Caco-2 (cell line): ENCODE data around the gene DIS3L2. TPM values are rescaled to one million over a fixed set of nuclear protein-coding genes. Genes with fewer than 3 reads are reported as not detected.

ENCODE experiments used
- BruUV-seq: library from RNA; stranded (reverse); fragments of 400-500 nt; replicated peaks from 2 replicates; lab custom pipeline; 2021; lab: Mats Ljungman, UMichigan
- CTCF ChIA-PET: fragments of 300-600 bp; sonication (Branson Sonifier 250); formaldehyde crosslinking; loops from one replicate; lab custom pipeline; 2022; ENCODE audit warnings: antibody characterized with exemption; lab: Charles Lee
- POLR2A ChIA-PET: fragments of 300-600 bp; sonication (Branson Sonifier 250); formaldehyde crosslinking; loops from one replicate; lab custom pipeline; 2022; ENCODE audit warnings: antibody characterized with exemption; lab: Charles Lee
- DNase-seq, 2 experiments: peaks; one replicate each; pipeline versions ENCODE4 v3.0.0 to v3.0.0-alpha.2; 2020 to 2022
- H3K27me3 ChIP-seq: replicated peaks from 2 replicates; pipeline ENCODE4 v1.6.0; 2011; ENCODE audit warnings: low read length; ENCODE audit not compliant: control insufficient read depth, insufficient read depth
- H3K36me3 ChIP-seq: 2 replicates; pipeline ENCODE4 v1.5.1; 2011; ENCODE audit warnings: low read length; ENCODE audit not compliant: control insufficient read depth, insufficient read depth
- H3K4me1 ChIP-seq: fragments of 250-450 bp; sonication (Bioruptor Pico); 2 replicates; pipeline ENCODE4 v1.5.1; 2020; ENCODE audit warnings: mild to moderate bottlenecking
- H3K4me3 ChIP-seq: 2 replicates; pipeline ENCODE4 v1.5.1; 2011; ENCODE audit warnings: low read depth, mild to moderate bottlenecking, control low read depth, low read length
- H3K9me3 ChIP-seq: fragments of 250-450 bp; sonication (Bioruptor Pico); 2 replicates; pipeline ENCODE4 v1.5.1; 2020; ENCODE audit warnings: mild to moderate bottlenecking, moderate library complexity
- H3K27ac Mint-ChIP-seq: one replicate; pipeline ENCODE4 v1.8.0; 2022; ENCODE audit warnings: mixed read lengths; ENCODE audit not compliant: unreplicated experiment
- H3K27me3 Mint-ChIP-seq: one replicate; pipeline ENCODE4 v1.8.0; 2022; ENCODE audit warnings: mixed read lengths; ENCODE audit not compliant: insufficient read depth, unreplicated experiment
- H3K36me3 Mint-ChIP-seq: one replicate; pipeline ENCODE4 v1.8.0; 2022; ENCODE audit warnings: mild to moderate bottlenecking, mixed read lengths; ENCODE audit not compliant: insufficient read depth, unreplicated experiment
- H3K4me1 Mint-ChIP-seq: one replicate; pipeline ENCODE4 v1.8.0; 2022; ENCODE audit warnings: low read depth, mixed read lengths; ENCODE audit not compliant: unreplicated experiment
- H3K4me3 Mint-ChIP-seq: one replicate; pipeline ENCODE4 v1.8.0; 2022; ENCODE audit warnings: mild to moderate bottlenecking, moderate library complexity, mixed read lengths; ENCODE audit not compliant: unreplicated experiment
- H3K9me3 Mint-ChIP-seq: one replicate; pipeline ENCODE4 v1.8.0; 2022; ENCODE audit warnings: mixed read lengths; ENCODE audit not compliant: unreplicated experiment
- intact Hi-C: fragments of 100-400 bp; cut with micrococcal nuclease; formaldehyde crosslinking; loops from one replicate; pipeline ENCODE4 v1.10.0; 2022; ENCODE audit not compliant: unreplicated experiment
- total RNA-seq: library from RNA; stranded (reverse); gene quantifications from 2 replicates; pipeline ENCODE4 v1.2.3, GENCODE V29; 2022
- TF ChIP-seq, protein P1 (sequence below), 2 experiments: fragments of 200-600 bp in 1 of 2; IDR thresholded peaks; 1 replicate in 1 of 2; 2 replicates in 1 of 2; pipeline versions ENCODE4 v1.5.1 to v1.8.0; 2011 to 2022; ENCODE audit warnings: antibody characterized with exemption in 1 of 2, control low read depth in 1 of 2, inconsistent platforms in 1 of 2, low read depth in 1 of 2, low read length in 1 of 2, mild to moderate bottlenecking in 1 of 2, moderate library complexity in 1 of 2; ENCODE audit not compliant: insufficient read depth in 1 of 2, severe bottlenecking in 1 of 2, unreplicated experiment in 1 of 2

The DIS3L2 gene
- total RNA-seq, 1 experiment from 2014 or later = 15.5 TPM

GRCh38 chr2:231931481-231931915, 30.0 kb upstream of the DIS3L2 start:
- ChIA-PET POLR2A (no interaction called here), CTCF (no interaction called here)
- H3K27me3 Mint-ChIP-seq = peaks cover 8% of the 10 kb centered on the region
- Histone ChIP-seq H3K36me3 (no peaks in the 10 kb centered on the region), H3K4me3 (no peak overlapping the region), H3K27me3 (no peaks in the 10 kb centered on the region; the same call in 1 of the 2 replicates), H3K9me3 (no peaks in the 10 kb centered on the region), H3K4me1 (no peaks in the 10 kb centered on the region)
- DNase-seq = no peak
- no peaks in the 10 kb centered on the region for H3K4me1 Mint-ChIP-seq
- no peaks in the 10 kb centered on the region for H3K36me3 Mint-ChIP-seq
- H3K4me3 Mint-ChIP-seq = no peak overlapping the region
- no peaks in the 10 kb centered on the region for H3K9me3 Mint-ChIP-seq
- TF ChIP-seq, protein P1, sequence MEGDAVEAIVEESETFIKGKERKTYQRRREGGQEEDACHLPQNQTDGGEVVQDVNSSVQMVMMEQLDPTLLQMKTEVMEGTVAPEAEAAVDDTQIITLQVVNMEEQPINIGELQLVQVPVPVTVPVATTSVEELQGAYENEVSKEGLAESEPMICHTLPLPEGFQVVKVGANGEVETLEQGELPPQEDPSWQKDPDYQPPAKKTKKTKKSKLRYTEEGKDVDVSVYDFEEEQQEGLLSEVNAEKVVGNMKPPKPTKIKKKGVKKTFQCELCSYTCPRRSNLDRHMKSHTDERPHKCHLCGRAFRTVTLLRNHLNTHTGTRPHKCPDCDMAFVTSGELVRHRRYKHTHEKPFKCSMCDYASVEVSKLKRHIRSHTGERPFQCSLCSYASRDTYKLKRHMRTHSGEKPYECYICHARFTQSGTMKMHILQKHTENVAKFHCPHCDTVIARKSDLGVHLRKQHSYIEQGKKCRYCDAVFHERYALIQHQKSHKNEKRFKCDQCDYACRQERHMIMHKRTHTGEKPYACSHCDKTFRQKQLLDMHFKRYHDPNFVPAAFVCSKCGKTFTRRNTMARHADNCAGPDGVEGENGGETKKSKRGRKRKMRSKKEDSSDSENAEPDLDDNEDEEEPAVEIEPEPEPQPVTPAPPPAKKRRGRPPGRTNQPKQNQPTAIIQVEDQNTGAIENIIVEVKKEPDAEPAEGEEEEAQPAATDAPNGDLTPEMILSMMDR (IDR thresholded peaks at IDR 0.05; ENCODE audit: insufficient read depth in 1 of 2, low read depth in 1 of 2, low read length in 1 of 2, severe bottlenecking in 1 of 2, unreplicated experiment in 1 of 2) = no peak
- H3K27ac Mint-ChIP-seq = no peak overlapping the region
- intact Hi-C loops = no loop called here
- no TSS peak for BruUV-seq

DNA sequence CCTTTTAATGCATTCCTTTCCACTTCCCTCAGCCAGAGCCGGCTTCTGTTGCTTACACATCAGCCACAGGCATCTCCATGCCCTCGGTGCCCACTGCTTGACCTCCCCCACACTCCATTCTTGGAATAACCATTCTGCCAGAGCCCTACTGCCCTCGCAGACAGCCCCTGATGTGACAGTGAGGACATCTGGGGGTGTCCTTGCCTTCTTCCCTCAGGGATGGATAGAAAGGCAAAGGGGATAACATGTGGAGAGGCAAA, 28.9 kb upstream of the DIS3L2 start:
- no peak overlapping the region for H3K4me3 Mint-ChIP-seq
- peaks cover 3% of the 10 kb centered on the region for H3K27me3 Mint-ChIP-seq
- CTCF ChIA-PET = no interaction called here
- H3K9me3 ChIP-seq = no peaks in the 10 kb centered on the region
- POLR2A ChIA-PET = no interaction called here
- no peaks in the 10 kb centered on the region for H3K36me3 ChIP-seq
- no peak overlapping the region for H3K27ac Mint-ChIP-seq
- TF ChIP-seq, protein P1 (IDR thresholded peaks at IDR 0.05; ENCODE audit: insufficient read depth in 1 of 2, low read depth in 1 of 2, low read length in 1 of 2, severe bottlenecking in 1 of 2, unreplicated experiment in 1 of 2) = no peak
- H3K4me1 Mint-ChIP-seq = no peaks in the 10 kb centered on the region
- BruUV-seq = no TSS peak
- H3K4me3 ChIP-seq = no peak overlapping the region
- H3K27me3 ChIP-seq = no peaks in the 10 kb centered on the region; the same call in 1 of the 2 replicates
- intact Hi-C loops = no loop called here
- no peaks in the 10 kb centered on the region for H3K9me3 Mint-ChIP-seq
- no peaks in the 10 kb centered on the region for H3K36me3 Mint-ChIP-seq
- no peak for DNase-seq
- H3K4me1 ChIP-seq = no peaks in the 10 kb centered on the region

GRCh38 chr2:231932985-231933915, 28.3 kb upstream of the DIS3L2 start:
- POLR2A ChIA-PET = no interaction called here
- CTCF ChIA-PET = interaction anchor here (0.6 kb wide), 1 partner anchor 22 kb away, joined by 4 read pairs; no protein-coding TSS in a partner anchor
- Histone ChIP-seq H3K4me1 (no peaks in the 10 kb centered on the region), H3K36me3 (no peaks in the 10 kb centered on the region), H3K27me3 (no peaks in the 10 kb centered on the region), H3K9me3 (no peaks in the 10 kb centered on the region), H3K4me3 (no peak overlapping the region)
- intact Hi-C loops = no loop called here
- TF ChIP-seq, protein P1 (IDR thresholded peaks at IDR 0.05; ENCODE audit: insufficient read depth in 1 of 2, low read depth in 1 of 2, low read length in 1 of 2, severe bottlenecking in 1 of 2, unreplicated experiment in 1 of 2) = no peak
- Mint-ChIP-seq H3K27ac (no peak overlapping the region), H3K4me3 (no peak overlapping the region), H3K9me3 (no peaks in the 10 kb centered on the region), H3K4me1 (no peaks in the 10 kb centered on the region), H3K27me3 (no peaks in the 10 kb centered on the region), H3K36me3 (no peaks in the 10 kb centered on the region)
- DNase-seq = no peak
- BruUV-seq = no TSS peak
